Measurements from ENCODE around the gene CALN1.
"Not testable (repeated sequence)": the region's sequence is repeated elsewhere in the genome, so short reads cannot be mapped to it uniquely, and the experiment has no call there.

CALN1 gene

GRCh38 chr7:72080341-72080766, 331.8 kb downstream of the CALN1 start:
- no peak for DNase-seq

GRCh38 chr7:72078856-72079255, 333.3 kb downstream of the CALN1 start:
- DNase-seq = no peak

- DNase-seq = no peak
Observed at GRCh38 chr7:72078301-72078700, 333.8 kb downstream of the CALN1 start.

- no peak for DNase-seq
Observed at GRCh38 chr7:72077786-72078185, 334.4 kb downstream of the CALN1 start.

GRCh38 chr7:72072901-72073300, 339.2 kb downstream of the CALN1 start:
- DNase-seq = no peak

GRCh38 chr7:72069263-72069662, 342.9 kb downstream of the CALN1 start:
- no peak for DNase-seq

GRCh38 chr7:72065764-72066163, 346.4 kb downstream of the CALN1 start:
- not testable (repeated sequence) for DNase-seq

- no peak for DNase-seq
Observed at GRCh38 chr7:72064916-72065315, 347.2 kb downstream of the CALN1 start.

- no peak for DNase-seq
Observed at GRCh38 chr7:72063330-72063729, 348.8 kb downstream of the CALN1 start.

- no peak for DNase-seq
Observed at GRCh38 chr7:72062666-72063065, 349.5 kb downstream of the CALN1 start.

GRCh38 chr7:72059925-72060324, 352.2 kb downstream of the CALN1 start:
- no peak for DNase-seq

GRCh38 chr7:72058579-72058978, 353.6 kb downstream of the CALN1 start:
- DNase-seq = no peak

- DNase-seq = no peak
Observed at GRCh38 chr7:72057796-72058195, 354.3 kb downstream of the CALN1 start.

- no peak for DNase-seq
Observed at GRCh38 chr7:72057231-72057630, 354.9 kb downstream of the CALN1 start.

- DNase-seq = no peak
Observed at GRCh38 chr7:72055426-72055825, 356.7 kb downstream of the CALN1 start.

GRCh38 chr7:72053292-72053691, 358.8 kb downstream of the CALN1 start:
- no peak for DNase-seq

GRCh38 chr7:72048420-72048819, 363.7 kb downstream of the CALN1 start:
- DNase-seq = no peak

GRCh38 chr7:72042855-72043254, 369.3 kb downstream of the CALN1 start:
- DNase-seq = no peak

- DNase-seq = no peak
Observed at GRCh38 chr7:72040641-72041040, 371.5 kb downstream of the CALN1 start.

GRCh38 chr7:72039460-72039859, 372.7 kb downstream of the CALN1 start:
- DNase-seq = no peak

GRCh38 chr7:72038022-72038732, 374.0 kb downstream of the CALN1 start:
- DNase-seq = no peak

- DNase-seq = no peak
Observed at GRCh38 chr7:72037516-72037915, 374.6 kb downstream of the CALN1 start.

- no peak for DNase-seq
Observed at GRCh38 chr7:72035266-72035665, 376.9 kb downstream of the CALN1 start.

- DNase-seq = no peak
Observed at GRCh38 chr7:72032934-72033333, 379.2 kb downstream of the CALN1 start.

GRCh38 chr7:72030994-72031667, 381.0 kb downstream of the CALN1 start:
- DNase-seq = no peak

All from stimulated activated naive CD4-positive, alpha-beta T cell treated with Interleukin-2 at 50 U/mL for 16 hours (primary cell).